GM19099 (cell line): Measurements from ENCODE around the gene OPN4.

Experiments
- POLR2A ChIP-seq: IDR thresholded peaks from 3 replicates; pipeline ENCODE4 v1.6.1; 2011; ENCODE audit warnings: low read depth; ENCODE audit not compliant: insufficient read length; ENCODE audit errors: extremely low read depth

OPN4 gene

DNA sequence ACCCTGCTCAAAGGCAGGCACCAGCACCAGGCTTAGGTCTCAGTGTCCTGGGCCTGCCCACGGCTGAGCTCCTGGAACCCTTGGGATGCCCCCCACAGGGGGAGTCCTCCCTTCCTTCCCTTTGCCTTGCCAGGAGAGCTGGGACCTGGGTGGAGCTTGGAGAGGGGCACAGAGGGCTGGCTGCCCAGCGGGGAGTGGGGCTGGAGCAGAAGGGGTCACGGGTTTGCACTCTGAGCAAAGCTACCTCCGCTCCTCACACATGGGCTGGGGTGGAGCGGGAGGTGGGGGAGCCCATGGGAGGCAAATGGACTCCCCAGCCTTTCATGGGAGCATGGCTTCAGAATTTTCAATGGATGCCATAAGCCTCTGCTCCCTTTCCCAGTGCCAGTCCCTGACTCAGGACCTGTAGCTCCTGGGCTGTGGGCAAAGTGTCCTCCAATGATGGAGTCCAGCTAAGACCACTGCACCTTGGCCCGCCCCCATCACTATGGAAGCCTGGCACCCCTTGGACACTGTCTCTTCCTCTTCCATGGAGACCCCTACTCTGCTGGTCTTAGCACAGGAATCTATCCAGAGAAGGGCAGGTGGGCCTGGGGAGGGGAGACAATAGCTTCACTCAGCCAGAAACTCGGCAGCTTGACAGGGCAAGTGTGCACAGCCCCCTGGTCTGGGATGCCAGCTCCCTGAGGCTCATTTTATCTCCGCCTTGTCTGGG lies 53.9 kb downstream of the OPN4 start:
- TF ChIP-seq POLR2A = no peak

DNA sequence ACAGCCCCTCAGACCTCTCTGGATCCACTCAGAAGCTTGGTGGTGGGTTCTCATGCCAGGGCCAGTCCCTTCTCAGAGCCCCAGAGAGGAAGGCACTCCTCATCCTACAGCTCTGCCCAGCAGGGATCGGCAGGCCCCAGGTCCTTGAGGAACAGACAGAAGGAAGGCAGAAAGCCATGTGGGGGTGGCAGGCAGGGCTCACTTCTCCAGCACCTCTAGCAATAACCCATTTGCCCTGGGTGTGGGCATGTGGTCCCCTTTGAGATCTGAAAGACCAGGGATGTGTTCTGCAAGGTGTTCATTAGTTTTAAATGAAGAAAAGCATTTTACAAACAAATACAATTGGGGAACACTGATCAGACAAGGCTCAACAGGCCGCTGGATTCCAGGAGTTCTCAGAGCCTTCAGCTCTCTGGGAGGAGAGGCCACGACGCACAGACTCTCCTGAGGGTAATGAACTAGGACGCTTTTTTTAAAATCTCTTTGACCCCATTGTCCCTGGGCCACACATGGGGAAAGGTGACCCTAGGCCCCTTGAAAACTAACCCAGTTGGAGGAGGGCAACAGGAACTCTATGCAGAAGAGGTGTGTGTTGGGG lies 54.5 kb downstream of the OPN4 start:
- TF ChIP-seq POLR2A = no peak

DNA sequence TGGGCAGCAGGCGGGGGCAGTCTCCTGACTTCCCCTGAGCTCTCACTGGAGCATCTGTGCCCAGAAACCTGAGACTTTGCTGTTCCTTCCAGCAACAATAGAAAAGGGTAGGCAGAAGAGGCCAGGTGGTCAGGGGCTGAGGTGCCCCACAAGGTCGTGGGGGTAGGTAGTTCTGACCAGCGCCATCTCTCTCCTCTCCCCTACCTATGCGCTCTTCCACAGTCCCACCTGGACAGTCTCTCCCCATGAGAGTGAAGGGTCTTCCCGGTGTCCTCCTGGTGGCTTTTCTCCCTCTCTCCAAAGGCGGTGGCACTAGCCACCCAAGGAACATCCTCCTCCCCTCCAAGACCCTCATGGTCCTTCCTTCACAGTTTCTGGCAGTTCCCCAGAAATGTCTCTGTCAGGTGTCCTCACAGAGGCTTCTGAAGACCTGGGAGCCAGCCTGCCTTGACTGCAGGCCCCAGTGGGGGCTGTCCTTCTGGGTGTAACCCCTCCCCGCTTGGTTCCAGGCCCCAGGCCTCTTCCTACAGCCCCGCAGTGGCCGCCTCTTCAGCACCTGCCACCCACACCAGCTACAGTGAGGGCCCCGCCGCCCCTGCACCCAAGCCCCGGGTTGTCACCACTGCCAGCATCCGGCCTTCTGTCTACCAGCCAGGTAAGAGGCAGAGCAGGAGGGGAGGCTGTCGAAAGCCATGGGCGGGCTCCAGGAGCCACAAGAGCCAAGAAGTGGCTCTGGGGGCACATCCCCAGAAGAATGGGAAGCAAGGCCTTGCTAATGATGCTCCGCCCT lies 55.2 kb downstream of the OPN4 start:
- TF ChIP-seq POLR2A = no peak

DNA sequence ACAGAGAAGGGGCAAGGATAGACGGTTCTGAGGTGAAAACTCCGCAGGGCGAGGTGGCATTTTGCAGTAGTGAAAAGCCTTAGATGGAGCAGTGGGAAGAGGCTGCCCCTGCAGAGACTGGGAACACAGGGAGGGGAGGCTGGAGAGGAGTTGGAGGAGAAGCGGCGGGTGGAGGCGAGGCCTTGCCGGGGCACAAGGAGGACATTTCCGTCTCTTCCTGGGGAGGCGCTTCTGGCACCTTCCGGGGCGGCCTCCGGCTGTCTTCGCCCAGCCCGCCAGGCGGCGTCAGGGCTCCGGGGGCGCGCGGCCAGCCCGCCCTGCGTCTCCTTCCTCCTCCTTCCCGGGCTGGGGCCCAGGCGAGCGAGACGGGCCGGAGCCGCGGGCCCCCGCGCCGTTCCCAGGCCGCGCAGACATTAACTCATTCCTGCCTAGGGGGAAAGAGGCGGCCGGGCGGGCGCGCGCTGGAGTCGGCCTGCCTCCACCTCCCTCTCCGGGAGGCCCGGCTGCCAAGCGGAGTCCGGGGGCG lies 56.7 kb downstream of the OPN4 start:
- peak; percentile 66 for TF ChIP-seq POLR2A

DNA sequence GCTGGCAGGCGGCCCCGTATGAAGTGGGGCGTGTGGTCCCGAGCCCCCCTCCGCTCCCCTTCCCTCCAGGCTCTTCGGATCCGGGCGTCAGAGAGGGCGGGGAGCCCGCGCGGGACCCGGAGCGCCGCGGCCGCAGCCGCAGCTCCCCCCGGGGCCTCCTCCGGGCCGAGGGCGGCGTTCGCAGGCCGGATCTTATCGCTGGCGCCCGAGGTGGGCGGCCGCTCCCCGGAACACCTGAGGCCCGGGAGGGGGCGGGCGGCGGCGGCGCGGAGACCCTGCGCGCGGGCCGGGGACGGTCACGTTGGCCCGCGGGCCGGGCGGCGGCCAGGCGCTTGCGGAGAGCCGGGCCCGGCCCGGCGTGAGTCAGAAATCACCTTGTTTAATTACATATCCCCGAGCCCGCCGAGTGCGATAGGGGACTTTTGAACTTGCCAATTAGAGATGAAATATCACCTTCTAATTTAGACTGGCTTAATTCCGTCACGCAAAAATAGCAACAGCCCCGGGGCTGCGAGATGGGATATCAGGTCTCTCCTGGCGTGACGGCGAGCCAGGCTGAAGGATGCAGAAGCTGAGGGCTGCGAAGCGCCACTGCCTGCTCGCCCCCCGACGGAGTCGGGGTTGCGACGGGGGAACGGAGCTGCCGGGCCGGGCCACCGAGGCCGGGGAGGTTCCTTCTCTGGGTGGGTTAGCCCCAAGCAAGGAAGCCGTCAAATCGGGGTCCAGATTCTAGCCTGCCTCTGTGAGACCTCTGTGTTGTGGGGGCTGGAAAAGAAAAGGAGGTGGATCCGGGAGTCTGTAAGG lies 57.4 kb downstream of the OPN4 start:
- no peak for TF ChIP-seq POLR2A

DNA sequence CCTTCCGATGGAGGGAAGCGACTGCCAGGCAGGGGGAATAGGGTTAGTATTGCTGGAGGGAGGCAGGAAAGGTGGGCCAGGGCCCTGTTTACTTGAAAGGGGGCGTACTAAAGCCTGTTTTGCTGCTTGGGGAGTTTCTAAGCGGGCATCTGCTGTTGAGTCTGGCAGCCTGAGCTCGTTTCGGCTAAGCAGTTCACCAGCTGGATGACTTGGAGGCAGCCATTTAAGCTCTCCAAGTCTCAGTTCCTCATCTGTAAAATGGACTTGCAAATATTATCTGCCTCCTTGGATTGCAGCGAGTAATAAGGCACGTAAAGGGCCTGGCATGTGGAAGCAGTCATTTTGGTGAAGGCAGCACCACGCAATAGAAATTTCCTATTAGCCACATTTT lies 58.0 kb downstream of the OPN4 start:
- peak; percentile 21 for TF ChIP-seq POLR2A

DNA sequence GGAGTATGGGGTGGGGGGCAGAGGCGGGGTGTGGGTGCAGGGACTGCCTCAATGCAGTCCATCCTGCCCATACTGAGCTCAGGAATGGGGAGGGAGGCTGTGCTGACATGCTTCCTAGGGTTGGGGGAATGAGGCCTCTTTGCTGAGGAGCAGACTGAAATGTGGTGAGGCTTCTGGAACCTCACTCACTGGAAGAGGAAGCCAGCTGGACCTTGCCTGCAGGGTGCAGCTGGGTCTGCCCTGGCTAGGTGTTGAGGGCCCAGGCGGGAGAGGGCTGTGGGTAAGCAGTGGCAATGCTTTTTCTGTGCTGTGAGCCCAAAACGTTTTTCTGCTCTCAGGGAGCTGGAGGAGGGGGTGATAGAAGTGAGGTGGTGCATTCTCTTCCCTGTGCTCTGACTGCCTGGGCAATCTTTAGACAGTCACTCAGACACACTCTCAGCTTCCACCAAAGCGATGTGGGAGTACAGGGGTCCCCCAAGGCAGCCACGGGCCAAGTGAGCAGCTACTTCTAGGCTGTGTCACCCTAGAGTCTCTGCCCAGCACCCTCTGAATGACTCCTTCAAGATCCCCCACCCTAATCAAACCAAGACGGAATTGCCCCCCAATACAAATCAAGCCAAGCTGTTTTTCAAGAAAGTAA lies 60.9 kb downstream of the OPN4 start:
- no peak for TF ChIP-seq POLR2A

DNA sequence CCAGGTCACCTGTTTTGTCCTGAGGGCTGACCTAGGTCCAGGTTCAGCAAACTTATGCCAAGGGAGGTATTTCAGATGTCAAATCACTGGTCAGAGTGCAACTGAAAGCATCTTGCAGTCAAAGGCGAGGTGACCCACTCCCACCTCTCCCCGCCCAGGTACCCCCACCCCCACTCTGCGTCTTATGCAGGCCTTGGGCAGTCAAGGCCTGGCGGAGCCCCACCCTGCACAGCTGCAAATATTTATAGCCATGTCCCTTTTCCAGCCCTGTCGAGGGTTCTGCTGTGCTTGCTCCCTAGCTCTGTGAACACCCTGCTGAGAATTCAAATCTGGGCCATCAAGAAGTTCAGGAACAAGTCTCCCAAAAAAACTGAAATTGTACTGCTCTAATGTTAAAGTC lies 61.5 kb downstream of the OPN4 start:
- no peak for TF ChIP-seq POLR2A
